Measurements from ENCODE around the gene GABRR3. TPM values are rescaled to one million over a fixed set of nuclear protein-coding genes. Genes with fewer than 3 reads are reported as not detected.

GABRR3 gene
- total RNA-seq, 1 experiment from 2014 or later: not detected

GRCh38 chr3:98008855-98009254 lies 26.3 kb downstream of the GABRR3 start:
- Histone ChIP-seq H3K9me3 (ENCODE audit: low read depth, low read length, poor library complexity, severe bottlenecking) (no peaks in the 10 kb centered on the region), H3K27me3 (replicated peaks; ENCODE audit: insufficient read depth, low read depth, low read length, poor library complexity) (no peaks in the 10 kb centered on the region), H3K4me3 (ENCODE audit: low read depth, low read length, poor library complexity, severe bottlenecking) (no peak overlapping the region), H3K36me3 (ENCODE audit: insufficient read depth, low read length, poor library complexity, severe bottlenecking) (no peaks in the 10 kb centered on the region), H3K4me1 (ENCODE audit: insufficient read depth, low read length, poor library complexity, severe bottlenecking) (peaks cover 25% of the 10 kb centered on the region), H3K27ac (ENCODE audit: low read depth, low read length, poor library complexity, severe bottlenecking) (no peak overlapping the region)
- no peak for TF ChIP-seq EZH2 (IDR thresholded peaks at IDR 0.05; ENCODE audit: borderline replicate concordance, low read depth, low read length, poor library complexity, severe bottlenecking)
- TF ChIP-seq CTCF (conservative IDR thresholded peaks at IDR 0.05; ENCODE audit: low read depth, low read length): no peak
- no TSS peak for BruUV-seq (replicated peaks)
- CTCF ChIA-PET: no interaction called here
- no peak for DNase-seq (ENCODE audit: low spot score)
- POLR2A ChIA-PET (ENCODE audit: low non-redundant PET): no interaction called here
- intact Hi-C loops (cut with micrococcal nuclease; ENCODE audit: unreplicated experiment): no loop called here

- CTCF ChIA-PET: no interaction called here
- H3K4me1 ChIP-seq (ENCODE audit: insufficient read depth, low read length, poor library complexity, severe bottlenecking): peaks cover 26% of the 10 kb centered on the region
Measured at GRCh38 chr3:98005438-98005837, 29.7 kb downstream of the GABRR3 start.

GRCh38 chr3:98004721-98005120 lies 30.4 kb downstream of the GABRR3 start:
- TF ChIP-seq EZH2 (IDR thresholded peaks at IDR 0.05; ENCODE audit: borderline replicate concordance, low read depth, low read length, poor library complexity, severe bottlenecking): no peak
- no peak for TF ChIP-seq CTCF (conservative IDR thresholded peaks at IDR 0.05; ENCODE audit: low read depth, low read length)
- H3K9me3 ChIP-seq (ENCODE audit: low read depth, low read length, poor library complexity, severe bottlenecking): no peaks in the 10 kb centered on the region
- H3K27me3 ChIP-seq (replicated peaks; ENCODE audit: insufficient read depth, low read depth, low read length, poor library complexity): peaks cover 3% of the 10 kb centered on the region
- no TSS peak for BruUV-seq (replicated peaks)
- H3K36me3 ChIP-seq (ENCODE audit: insufficient read depth, low read length, poor library complexity, severe bottlenecking): no peaks in the 10 kb centered on the region
- DNase-seq (ENCODE audit: low spot score): peak; percentile 64
- CTCF ChIA-PET: no interaction called here
- no peak overlapping the region for H3K4me3 ChIP-seq (ENCODE audit: low read depth, low read length, poor library complexity, severe bottlenecking)
- POLR2A ChIA-PET (ENCODE audit: low non-redundant PET): no interaction called here
- H3K27ac ChIP-seq (ENCODE audit: low read depth, low read length, poor library complexity, severe bottlenecking): no peak overlapping the region
- intact Hi-C loops (cut with micrococcal nuclease; ENCODE audit: unreplicated experiment): no loop called here
- peaks cover 26% of the 10 kb centered on the region for H3K4me1 ChIP-seq (ENCODE audit: insufficient read depth, low read length, poor library complexity, severe bottlenecking)

More at GRCh38 chr3:98005438-98005837, 29.7 kb downstream of the GABRR3 start:
- intact Hi-C loops (cut with micrococcal nuclease; ENCODE audit: unreplicated experiment): no loop called here
- H3K27me3 ChIP-seq (replicated peaks; ENCODE audit: insufficient read depth, low read depth, low read length, poor library complexity): no peaks in the 10 kb centered on the region
- H3K9me3 ChIP-seq (ENCODE audit: low read depth, low read length, poor library complexity, severe bottlenecking): no peaks in the 10 kb centered on the region
- BruUV-seq (replicated peaks): no TSS peak
- H3K36me3 ChIP-seq (ENCODE audit: insufficient read depth, low read length, poor library complexity, severe bottlenecking): no peaks in the 10 kb centered on the region
- POLR2A ChIA-PET (ENCODE audit: low non-redundant PET): no interaction called here
- DNase-seq (ENCODE audit: low spot score): no peak
- TF ChIP-seq EZH2 (IDR thresholded peaks at IDR 0.05; ENCODE audit: borderline replicate concordance, low read depth, low read length, poor library complexity, severe bottlenecking) (no peak), CTCF (conservative IDR thresholded peaks at IDR 0.05; ENCODE audit: low read depth, low read length) (no peak)
- H3K27ac ChIP-seq (ENCODE audit: low read depth, low read length, poor library complexity, severe bottlenecking): no peak overlapping the region
- H3K4me3 ChIP-seq (ENCODE audit: low read depth, low read length, poor library complexity, severe bottlenecking): no peak overlapping the region
